ENCODE data around the gene CNTN6.
"Not testable (repeated sequence)": the region's sequence is repeated elsewhere in the genome, so short reads cannot be mapped to it uniquely, and the experiment has no call there.

Gene CNTN6

GRCh38 chr3:1380926-1381646, 288.3 kb downstream of the CNTN6 start:
- Mint-ChIP-seq H3K36me3 (ENCODE audit: low read depth) (no peaks in the 10 kb centered on the region), H3K27me3 (no peaks in the 10 kb centered on the region), H3K4me3 (no peak overlapping the region), H3K4me1 (ENCODE audit: low read depth) (no peaks in the 10 kb centered on the region), H3K9me3 (peaks cover 20% of the 10 kb centered on the region), H3K27ac (no peak overlapping the region)

GRCh38 chr3:1381647-1382036, 288.8 kb downstream of the CNTN6 start:
- peaks cover 21% of the 10 kb centered on the region for H3K9me3 Mint-ChIP-seq
- H3K36me3 Mint-ChIP-seq (ENCODE audit: low read depth), result no peaks in the 10 kb centered on the region
- H3K4me3 Mint-ChIP-seq, result no peak overlapping the region
- H3K4me1 Mint-ChIP-seq (ENCODE audit: low read depth), result no peaks in the 10 kb centered on the region
- no peak overlapping the region for H3K27ac Mint-ChIP-seq
- no peaks in the 10 kb centered on the region for H3K27me3 Mint-ChIP-seq

GRCh38 chr3:1387396-1387905, 294.6 kb downstream of the CNTN6 start:
- H3K27me3 Mint-ChIP-seq; H3K36me3 Mint-ChIP-seq (ENCODE audit: low read depth); H3K27ac Mint-ChIP-seq; H3K4me1 Mint-ChIP-seq (ENCODE audit: low read depth); H3K4me3 Mint-ChIP-seq: not testable (repeated sequence)
- peaks cover 11% of the 10 kb centered on the region for H3K9me3 Mint-ChIP-seq

GRCh38 chr3:1394188-1394587, 301.4 kb downstream of the CNTN6 start:
- H3K9me3 Mint-ChIP-seq, result peaks cover 24% of the 10 kb centered on the region
- no peaks in the 10 kb centered on the region for H3K27me3 Mint-ChIP-seq
- H3K27ac Mint-ChIP-seq, result no peak overlapping the region
- no peaks in the 10 kb centered on the region for H3K36me3 Mint-ChIP-seq (ENCODE audit: low read depth)
- H3K4me3 Mint-ChIP-seq, result no peak overlapping the region
- no peaks in the 10 kb centered on the region for H3K4me1 Mint-ChIP-seq (ENCODE audit: low read depth)

- no peak overlapping the region for H3K4me3 Mint-ChIP-seq
- H3K9me3 Mint-ChIP-seq, result peaks cover 23% of the 10 kb centered on the region
- no peak overlapping the region for H3K27ac Mint-ChIP-seq
- H3K36me3 Mint-ChIP-seq (ENCODE audit: low read depth), result no peaks in the 10 kb centered on the region
- H3K27me3 Mint-ChIP-seq, result no peaks in the 10 kb centered on the region
- H3K4me1 Mint-ChIP-seq (ENCODE audit: low read depth), result no peaks in the 10 kb centered on the region
Measured at GRCh38 chr3:1400571-1400970, 307.7 kb downstream of the CNTN6 start.

- Mint-ChIP-seq H3K9me3 (peaks cover 11% of the 10 kb centered on the region), H3K27ac (no peak overlapping the region), H3K27me3 (no peaks in the 10 kb centered on the region), H3K4me1 (ENCODE audit: low read depth) (no peaks in the 10 kb centered on the region), H3K36me3 (ENCODE audit: low read depth) (no peaks in the 10 kb centered on the region), H3K4me3 (no peak overlapping the region)
Measured at GRCh38 chr3:1404270-1404962, 311.6 kb downstream of the CNTN6 start.

GRCh38 chr3:1406250-1406649, 313.4 kb downstream of the CNTN6 start:
- H3K36me3 Mint-ChIP-seq (ENCODE audit: low read depth), result no peaks in the 10 kb centered on the region
- no peak overlapping the region for H3K4me3 Mint-ChIP-seq
- no peaks in the 10 kb centered on the region for H3K27me3 Mint-ChIP-seq
- no peaks in the 10 kb centered on the region for H3K4me1 Mint-ChIP-seq (ENCODE audit: low read depth)
- H3K27ac Mint-ChIP-seq, result no peak overlapping the region
- peaks cover 12% of the 10 kb centered on the region for H3K9me3 Mint-ChIP-seq

- Mint-ChIP-seq H3K36me3 (ENCODE audit: low read depth) (no peaks in the 10 kb centered on the region), H3K4me1 (ENCODE audit: low read depth) (no peaks in the 10 kb centered on the region), H3K27me3 (no peaks in the 10 kb centered on the region), H3K9me3 (peaks cover 4% of the 10 kb centered on the region), H3K4me3 (no peak overlapping the region), H3K27ac (no peak overlapping the region)
Measured at GRCh38 chr3:1421577-1421976, 328.8 kb downstream of the CNTN6 start.

GRCh38 chr3:1423566-1424089, 330.8 kb downstream of the CNTN6 start:
- H3K4me1 Mint-ChIP-seq (ENCODE audit: low read depth), result no peaks in the 10 kb centered on the region
- no peak overlapping the region for H3K27ac Mint-ChIP-seq
- H3K27me3 Mint-ChIP-seq, result no peaks in the 10 kb centered on the region
- no peaks in the 10 kb centered on the region for H3K9me3 Mint-ChIP-seq
- no peak overlapping the region for H3K4me3 Mint-ChIP-seq
- H3K36me3 Mint-ChIP-seq (ENCODE audit: low read depth), result no peaks in the 10 kb centered on the region

- peaks cover 7% of the 10 kb centered on the region for H3K9me3 Mint-ChIP-seq
- no peaks in the 10 kb centered on the region for H3K4me1 Mint-ChIP-seq (ENCODE audit: low read depth)
- H3K4me3 Mint-ChIP-seq, result no peak overlapping the region
- no peak overlapping the region for H3K27ac Mint-ChIP-seq
- no peaks in the 10 kb centered on the region for H3K36me3 Mint-ChIP-seq (ENCODE audit: low read depth)
- H3K27me3 Mint-ChIP-seq, result no peaks in the 10 kb centered on the region
Measured at GRCh38 chr3:1439395-1439794, 346.6 kb downstream of the CNTN6 start.

GRCh38 chr3:1442271-1442670, 349.4 kb downstream of the CNTN6 start:
- peaks cover 6% of the 10 kb centered on the region for H3K9me3 Mint-ChIP-seq
- H3K4me3 Mint-ChIP-seq, result no peak overlapping the region
- H3K27me3 Mint-ChIP-seq, result no peaks in the 10 kb centered on the region
- no peaks in the 10 kb centered on the region for H3K4me1 Mint-ChIP-seq (ENCODE audit: low read depth)
- no peaks in the 10 kb centered on the region for H3K36me3 Mint-ChIP-seq (ENCODE audit: low read depth)
- no peak overlapping the region for H3K27ac Mint-ChIP-seq

- Mint-ChIP-seq H3K27me3 (no peaks in the 10 kb centered on the region), H3K9me3 (peaks cover 6% of the 10 kb centered on the region), H3K4me3 (no peak overlapping the region), H3K4me1 (ENCODE audit: low read depth) (no peaks in the 10 kb centered on the region), H3K36me3 (ENCODE audit: low read depth) (no peaks in the 10 kb centered on the region), H3K27ac (no peak overlapping the region)
Measured at GRCh38 chr3:1444195-1444594, 351.4 kb downstream of the CNTN6 start.

GRCh38 chr3:1446531-1446930, 353.7 kb downstream of the CNTN6 start:
- H3K9me3 Mint-ChIP-seq, result peaks cover 3% of the 10 kb centered on the region
- H3K36me3 Mint-ChIP-seq (ENCODE audit: low read depth), result no peaks in the 10 kb centered on the region
- H3K27ac Mint-ChIP-seq, result no peak overlapping the region
- no peaks in the 10 kb centered on the region for H3K27me3 Mint-ChIP-seq
- H3K4me3 Mint-ChIP-seq, result no peak overlapping the region
- H3K4me1 Mint-ChIP-seq (ENCODE audit: low read depth), result no peaks in the 10 kb centered on the region

GRCh38 chr3:1447452-1447851, 354.6 kb downstream of the CNTN6 start:
- Mint-ChIP-seq H3K27ac (no peak overlapping the region), H3K4me3 (no peak overlapping the region), H3K27me3 (no peaks in the 10 kb centered on the region), H3K36me3 (ENCODE audit: low read depth) (no peaks in the 10 kb centered on the region), H3K9me3 (peaks cover 7% of the 10 kb centered on the region), H3K4me1 (ENCODE audit: low read depth) (no peaks in the 10 kb centered on the region)

GRCh38 chr3:1448443-1448842, 355.6 kb downstream of the CNTN6 start:
- Mint-ChIP-seq H3K9me3 (peaks cover 7% of the 10 kb centered on the region), H3K4me3 (no peak overlapping the region)

More at GRCh38 chr3:1448443-1448842, 355.6 kb downstream of the CNTN6 start:
- no peaks in the 10 kb centered on the region for H3K27me3 Mint-ChIP-seq
- H3K27ac Mint-ChIP-seq, result no peak overlapping the region
- H3K36me3 Mint-ChIP-seq (ENCODE audit: low read depth), result no peaks in the 10 kb centered on the region
- H3K4me1 Mint-ChIP-seq (ENCODE audit: low read depth), result no peaks in the 10 kb centered on the region
